Measurements from ENCODE around the gene NFKBIB. TPM values are rescaled to one million over a fixed set of nuclear protein-coding genes. Genes with fewer than 3 reads are reported as not detected.

NFKBIB gene
- polyA plus RNA-seq, 3 donors, result 6.7 to 29.4 (median 9.0) TPM

DNA sequence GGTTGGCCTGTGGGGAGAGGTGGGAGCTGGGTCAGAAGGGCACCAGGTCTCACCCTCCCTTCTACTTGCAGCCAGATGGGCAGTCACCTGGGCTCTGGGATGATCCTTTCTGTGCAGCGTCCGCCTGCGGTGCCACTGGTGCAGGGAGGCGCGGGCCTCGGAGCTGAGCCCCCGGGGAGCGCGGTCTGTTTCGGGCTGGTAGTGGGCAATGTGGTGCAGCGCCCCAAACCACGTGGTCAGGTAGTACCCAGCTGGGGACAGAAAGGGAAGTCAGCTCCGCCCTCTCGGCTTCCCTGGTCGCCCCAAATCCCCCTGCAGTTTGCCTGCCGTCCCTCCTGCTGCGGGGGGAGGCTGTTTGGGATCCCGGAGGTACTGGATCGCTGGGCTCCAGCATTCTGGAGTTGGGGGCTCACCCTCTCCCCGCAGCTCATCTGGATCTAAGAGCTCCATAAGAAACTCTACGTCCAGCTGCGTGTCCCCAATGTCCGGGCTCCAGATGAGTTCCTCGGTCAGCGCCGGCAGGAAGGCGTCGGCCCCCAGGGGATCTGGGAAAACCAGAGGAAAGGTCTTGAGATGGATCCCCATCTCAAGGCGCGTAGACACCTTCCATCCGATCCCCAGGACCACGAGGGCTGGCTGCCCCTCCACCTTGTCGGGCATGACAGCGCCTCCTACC lies 30.5 kb upstream of the NFKBIB start:
- Histone ChIP-seq H3K9ac (ENCODE audit: insufficient read depth, low read length, poor library complexity, severe bottlenecking) (peak overlapping the region; percentile 54), H3K27ac (ENCODE audit: low read depth in 1 of 2, low read length in 2 of 2) (no peak overlapping the region), H3K4me3 (replicated peaks in 1 of 3; ENCODE audit: low read depth in 2 of 3, low read length in 3 of 3) (peak overlapping the region; percentile 24 to 77 (median 65)), H3K4me1 (ENCODE audit: control insufficient read depth in 1 of 2, insufficient read depth in 2 of 2, low read length in 2 of 2) (peaks cover 26 to 34% of the 10 kb centered on the region in 2 donors), H3K9me3 (replicated peaks in 1 of 2; ENCODE audit: control insufficient read depth in 1 of 2, insufficient read depth in 1 of 2, low read length in 2 of 2) (no peaks in the 10 kb centered on the region), H2AFZ (ENCODE audit: insufficient read depth, low read depth, low read length, poor library complexity, severe bottlenecking) (peak overlapping the region; percentile 89), H3K79me2 (ENCODE audit: insufficient read depth, low read length) (no peaks in the 10 kb centered on the region), H3K27me3 (ENCODE audit: control insufficient read depth in 2 of 2, insufficient read depth in 2 of 2, low read length in 2 of 2) (no peaks in the 10 kb centered on the region), H4K20me1 (ENCODE audit: insufficient read depth, low read length) (no peaks in the 10 kb centered on the region), H3K4me2 (replicated peaks; ENCODE audit: extremely low read depth, low read length, poor library complexity, severe bottlenecking) (peak overlapping the region; percentile 87), H3K36me3 (replicated peaks in 1 of 2; ENCODE audit: control insufficient read depth in 1 of 2, insufficient read depth in 2 of 2, low read length in 2 of 2) (no peaks in the 10 kb centered on the region)
- Mint-ChIP-seq H3K9me3 (peaks cover 0 to 7% (median 0%) of the 10 kb centered on the region in 7 donors), H3K4me1 (peaks cover 34% of the 10 kb centered on the region), H3K4me3 (peak overlapping the region; percentile 86 to 95), H3K36me3 (peaks cover 10 to 14% of the 10 kb centered on the region in 2 donors), H3K27ac (peak overlapping the region in 4 of 7 donors; percentile 10 to 84 (median 62)), H3K27me3 (ENCODE audit: low read depth in 3 of 3) (peaks cover 2 to 3% (median 2%) of the 10 kb centered on the region in 3 donors)
- intact Hi-C loops (cut with micrococcal nuclease), result loop anchor here in 1 of 2 donors (2.0 kb wide), 1 partner anchor 16 kb away; no protein-coding TSS in a partner anchor
- WGBS (ENCODE audit: insufficient coverage), result 3% methylated on average over 28 of the region's 34 CpGs
- peak; percentile 18 to 58 (median 54) for DNase-seq
- TF ChIP-seq, protein P1, sequence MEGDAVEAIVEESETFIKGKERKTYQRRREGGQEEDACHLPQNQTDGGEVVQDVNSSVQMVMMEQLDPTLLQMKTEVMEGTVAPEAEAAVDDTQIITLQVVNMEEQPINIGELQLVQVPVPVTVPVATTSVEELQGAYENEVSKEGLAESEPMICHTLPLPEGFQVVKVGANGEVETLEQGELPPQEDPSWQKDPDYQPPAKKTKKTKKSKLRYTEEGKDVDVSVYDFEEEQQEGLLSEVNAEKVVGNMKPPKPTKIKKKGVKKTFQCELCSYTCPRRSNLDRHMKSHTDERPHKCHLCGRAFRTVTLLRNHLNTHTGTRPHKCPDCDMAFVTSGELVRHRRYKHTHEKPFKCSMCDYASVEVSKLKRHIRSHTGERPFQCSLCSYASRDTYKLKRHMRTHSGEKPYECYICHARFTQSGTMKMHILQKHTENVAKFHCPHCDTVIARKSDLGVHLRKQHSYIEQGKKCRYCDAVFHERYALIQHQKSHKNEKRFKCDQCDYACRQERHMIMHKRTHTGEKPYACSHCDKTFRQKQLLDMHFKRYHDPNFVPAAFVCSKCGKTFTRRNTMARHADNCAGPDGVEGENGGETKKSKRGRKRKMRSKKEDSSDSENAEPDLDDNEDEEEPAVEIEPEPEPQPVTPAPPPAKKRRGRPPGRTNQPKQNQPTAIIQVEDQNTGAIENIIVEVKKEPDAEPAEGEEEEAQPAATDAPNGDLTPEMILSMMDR (IDR thresholded peaks at IDR 0.05), result no peak

DNA sequence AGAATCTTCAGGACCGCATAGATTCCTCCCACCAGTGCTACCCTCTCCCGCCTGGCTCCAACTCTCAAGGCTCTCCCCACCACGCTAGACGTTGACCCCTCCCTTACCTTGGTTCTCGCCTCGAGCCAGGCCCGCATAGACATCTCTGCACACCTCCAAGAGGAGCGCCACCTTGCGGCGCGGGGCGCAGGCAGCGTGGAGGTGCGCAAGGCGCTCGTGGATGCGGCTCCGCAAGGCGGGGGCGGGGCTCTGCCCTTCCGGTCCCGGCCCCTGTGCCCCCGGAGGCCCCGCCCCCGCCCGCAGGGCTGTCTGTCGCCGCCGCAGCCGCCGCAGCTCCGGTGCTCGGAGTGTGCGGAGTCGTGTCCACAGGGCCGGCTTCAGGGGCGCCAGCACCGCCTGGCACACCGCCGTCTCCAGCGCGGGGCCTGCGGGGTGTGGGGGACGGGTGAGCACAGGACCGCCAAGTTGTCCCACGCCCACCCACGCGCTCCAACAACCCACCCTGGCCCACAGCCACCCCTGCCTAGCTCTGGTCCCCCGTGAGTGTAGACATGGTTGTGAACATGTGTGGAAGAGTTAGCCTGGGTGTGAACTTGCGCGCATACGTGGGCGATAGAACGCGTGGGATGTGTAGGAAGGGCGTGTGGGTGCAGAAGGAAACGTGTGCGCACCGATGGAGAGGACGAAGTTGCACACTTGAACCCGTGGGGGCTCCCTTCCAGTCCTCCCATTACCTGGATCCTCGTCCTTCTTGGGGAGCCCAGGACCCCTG lies 29.7 kb upstream of the NFKBIB start:
- H3K4me2 ChIP-seq (replicated peaks; ENCODE audit: extremely low read depth, low read length, poor library complexity, severe bottlenecking), result peak overlapping the region; percentile 87
- H3K4me3 ChIP-seq (replicated peaks in 1 of 3; ENCODE audit: low read depth in 2 of 3, low read length in 3 of 3), result peak overlapping the region; percentile 24 to 77 (median 65)
- DNase-seq, result peak; percentile 79 to 87 (median 84)
- no peaks in the 10 kb centered on the region for H3K36me3 ChIP-seq (replicated peaks in 1 of 2; ENCODE audit: control insufficient read depth in 1 of 2, insufficient read depth in 2 of 2, low read length in 2 of 2)
- TF ChIP-seq, protein P1 (IDR thresholded peaks at IDR 0.05), result peak; percentile 97
- no peaks in the 10 kb centered on the region for H3K79me2 ChIP-seq (ENCODE audit: insufficient read depth, low read length)
- peak overlapping the region; percentile 86 to 95 for H3K4me3 Mint-ChIP-seq
- WGBS (ENCODE audit: insufficient coverage), result 29% methylated on average over 41 of the region's 62 CpGs
- H3K4me1 ChIP-seq (ENCODE audit: control insufficient read depth in 1 of 2, insufficient read depth in 2 of 2, low read length in 2 of 2), result peaks cover 19 to 27% of the 10 kb centered on the region in 2 donors
- H3K9ac ChIP-seq (ENCODE audit: insufficient read depth, low read length, poor library complexity, severe bottlenecking), result peak overlapping the region; percentile 54
- no peaks in the 10 kb centered on the region for H4K20me1 ChIP-seq (ENCODE audit: insufficient read depth, low read length)
- no peaks in the 10 kb centered on the region for H3K9me3 ChIP-seq (replicated peaks in 1 of 2; ENCODE audit: control insufficient read depth in 1 of 2, insufficient read depth in 1 of 2, low read length in 2 of 2)
- peaks cover 0 to 7% (median 0%) of the 10 kb centered on the region in 7 donors for H3K9me3 Mint-ChIP-seq
- H3K27me3 Mint-ChIP-seq (ENCODE audit: low read depth in 3 of 3), result peaks cover 0 to 2% (median 0%) of the 10 kb centered on the region in 3 donors
- peaks cover 10 to 14% of the 10 kb centered on the region in 2 donors for H3K36me3 Mint-ChIP-seq
- H3K27ac Mint-ChIP-seq, result peak overlapping the region in 5 of 7 donors; percentile 10 to 84 (median 62)
- H3K27me3 ChIP-seq (ENCODE audit: control insufficient read depth in 2 of 2, insufficient read depth in 2 of 2, low read length in 2 of 2), result no peaks in the 10 kb centered on the region
- peak overlapping the region; percentile 89 for H2AFZ ChIP-seq (ENCODE audit: insufficient read depth, low read depth, low read length, poor library complexity, severe bottlenecking)
- no peak overlapping the region for H3K27ac ChIP-seq (ENCODE audit: low read depth in 1 of 2, low read length in 2 of 2)
- peaks cover 26% of the 10 kb centered on the region for H3K4me1 Mint-ChIP-seq
- intact Hi-C loops (cut with micrococcal nuclease), result loop anchor here in 1 of 2 donors (2.0 kb wide), 1 partner anchor 17 kb away; no protein-coding TSS in a partner anchor

Measured in CD14-positive monocyte (primary cell).